Suprapubic skin (tissue), 4 donors: ENCODE measurements around the gene VCP.
A peak's percentile ranks its signal among the peaks of the same experiment; 100 is the strongest.

Experiments used
- EP300 ChIP-seq: sonication (generic); formaldehyde crosslinking; IDR thresholded peaks from one replicate; pipeline ENCODE4 v1.6.1; 2017; ENCODE audit warnings: antibody characterized with exemption
- POLR2A ChIP-seq, 2 donors: fragments of 450-650 bp; IDR thresholded peaks; one replicate each; pipeline ENCODE4 v1.6.1; 2017; ENCODE audit warnings: antibody characterized with exemption in 2 of 2, mild to moderate bottlenecking in 2 of 2, moderate library complexity in 2 of 2
- POLR2AphosphoS5 ChIP-seq, 3 donors: sonication (generic); formaldehyde crosslinking; IDR thresholded peaks; one replicate each; pipeline ENCODE4 v1.6.1; 2017; ENCODE audit warnings: antibody characterized with exemption in 3 of 3
- TF ChIP-seq, protein P1 (sequence below), 2 donors: fragments of 200-600 bp in 1 of 2; fragments of 450-650 bp in 1 of 2; sonication (generic) in 1 of 2; IDR thresholded peaks; one replicate each; pipeline ENCODE4 v1.5.1; 2016 to 2019; ENCODE audit warnings: antibody characterized with exemption in 2 of 2, mild to moderate bottlenecking in 1 of 2, moderate library complexity in 1 of 2

- TF ChIP-seq EP300 (no peak), POLR2A (IDR thresholded peaks at IDR 0.05) (no peak), POLR2AphosphoS5 (IDR thresholded peaks at IDR 0.05) (no peak)
- TF ChIP-seq, protein P1, sequence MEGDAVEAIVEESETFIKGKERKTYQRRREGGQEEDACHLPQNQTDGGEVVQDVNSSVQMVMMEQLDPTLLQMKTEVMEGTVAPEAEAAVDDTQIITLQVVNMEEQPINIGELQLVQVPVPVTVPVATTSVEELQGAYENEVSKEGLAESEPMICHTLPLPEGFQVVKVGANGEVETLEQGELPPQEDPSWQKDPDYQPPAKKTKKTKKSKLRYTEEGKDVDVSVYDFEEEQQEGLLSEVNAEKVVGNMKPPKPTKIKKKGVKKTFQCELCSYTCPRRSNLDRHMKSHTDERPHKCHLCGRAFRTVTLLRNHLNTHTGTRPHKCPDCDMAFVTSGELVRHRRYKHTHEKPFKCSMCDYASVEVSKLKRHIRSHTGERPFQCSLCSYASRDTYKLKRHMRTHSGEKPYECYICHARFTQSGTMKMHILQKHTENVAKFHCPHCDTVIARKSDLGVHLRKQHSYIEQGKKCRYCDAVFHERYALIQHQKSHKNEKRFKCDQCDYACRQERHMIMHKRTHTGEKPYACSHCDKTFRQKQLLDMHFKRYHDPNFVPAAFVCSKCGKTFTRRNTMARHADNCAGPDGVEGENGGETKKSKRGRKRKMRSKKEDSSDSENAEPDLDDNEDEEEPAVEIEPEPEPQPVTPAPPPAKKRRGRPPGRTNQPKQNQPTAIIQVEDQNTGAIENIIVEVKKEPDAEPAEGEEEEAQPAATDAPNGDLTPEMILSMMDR (IDR thresholded peaks at IDR 0.05), result peak; percentile 90 to 91
Measured at GRCh38 chr9:35116898-35117551, 44.6 kb upstream of the VCP start.
